Measurements from ENCODE around the gene WDR83.

DNA sequence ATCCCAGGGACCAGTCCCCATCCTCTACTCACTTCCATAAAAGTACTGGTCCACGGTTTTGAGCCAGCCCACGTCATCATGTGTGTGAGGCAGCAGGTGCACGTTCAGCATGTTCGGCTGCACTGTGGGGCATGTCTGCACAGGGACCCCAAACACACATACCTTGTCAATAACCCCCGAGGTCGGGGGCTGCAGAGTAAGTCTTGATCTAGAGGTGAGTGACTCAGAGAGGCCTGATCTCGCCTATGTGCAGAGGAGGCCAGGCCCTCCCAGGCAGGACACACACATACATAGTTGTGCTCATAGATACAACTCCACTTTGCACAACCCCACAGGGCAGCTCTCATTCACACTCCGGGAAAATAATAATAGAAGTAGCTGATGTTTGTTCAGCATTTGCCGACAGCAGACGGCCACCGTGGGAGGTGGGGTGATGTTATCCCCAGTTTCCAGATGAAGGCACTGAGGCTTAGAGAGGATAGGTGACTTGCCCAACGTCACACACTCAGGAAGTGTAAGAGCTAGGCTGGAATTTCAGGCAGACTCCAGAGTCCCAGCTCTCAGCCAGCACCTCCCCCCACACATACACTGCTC is 839 bp upstream of the WDR83 start:
- TF ChIP-seq ZBTB48 (tag by site-specific recombination; IDR thresholded peaks at IDR 0.05) = no peak
- TF ChIP-seq ZNF274 (IDR thresholded peaks at IDR 0.05; ENCODE audit: low read length) = no peak
- TF ChIP-seq ZNF274 (tag by site-specific recombination; IDR thresholded peaks at IDR 0.05; ENCODE audit: borderline replicate concordance) = no peak
- no peak for TF ChIP-seq KLF16 (tag by site-specific recombination; IDR thresholded peaks at IDR 0.05)
- no peak for TF ChIP-seq ZNF585B (tag by site-specific recombination; IDR thresholded peaks at IDR 0.05)
- no peak for TF ChIP-seq ZNF324 (tag by site-specific recombination; IDR thresholded peaks at IDR 0.05)
- TF ChIP-seq, protein P1, sequence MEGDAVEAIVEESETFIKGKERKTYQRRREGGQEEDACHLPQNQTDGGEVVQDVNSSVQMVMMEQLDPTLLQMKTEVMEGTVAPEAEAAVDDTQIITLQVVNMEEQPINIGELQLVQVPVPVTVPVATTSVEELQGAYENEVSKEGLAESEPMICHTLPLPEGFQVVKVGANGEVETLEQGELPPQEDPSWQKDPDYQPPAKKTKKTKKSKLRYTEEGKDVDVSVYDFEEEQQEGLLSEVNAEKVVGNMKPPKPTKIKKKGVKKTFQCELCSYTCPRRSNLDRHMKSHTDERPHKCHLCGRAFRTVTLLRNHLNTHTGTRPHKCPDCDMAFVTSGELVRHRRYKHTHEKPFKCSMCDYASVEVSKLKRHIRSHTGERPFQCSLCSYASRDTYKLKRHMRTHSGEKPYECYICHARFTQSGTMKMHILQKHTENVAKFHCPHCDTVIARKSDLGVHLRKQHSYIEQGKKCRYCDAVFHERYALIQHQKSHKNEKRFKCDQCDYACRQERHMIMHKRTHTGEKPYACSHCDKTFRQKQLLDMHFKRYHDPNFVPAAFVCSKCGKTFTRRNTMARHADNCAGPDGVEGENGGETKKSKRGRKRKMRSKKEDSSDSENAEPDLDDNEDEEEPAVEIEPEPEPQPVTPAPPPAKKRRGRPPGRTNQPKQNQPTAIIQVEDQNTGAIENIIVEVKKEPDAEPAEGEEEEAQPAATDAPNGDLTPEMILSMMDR (tag by site-specific recombination; IDR thresholded peaks at IDR 0.05) = no peak
- TF ChIP-seq ZBTB1 (tag by site-specific recombination; IDR thresholded peaks at IDR 0.05) = no peak
- TF ChIP-seq ZSCAN4 (tag by site-specific recombination; IDR thresholded peaks at IDR 0.05) = no peak
- TF ChIP-seq SCRT1 (tag by site-specific recombination; IDR thresholded peaks at IDR 0.05; ENCODE audit: borderline replicate concordance) = no peak
- TF ChIP-seq KLF1 (tag by site-specific recombination; IDR thresholded peaks at IDR 0.05) = no peak
- no peak for TF ChIP-seq RBAK (tag by site-specific recombination; IDR thresholded peaks at IDR 0.05)
- TF ChIP-seq ZNF624 (tag by site-specific recombination; IDR thresholded peaks at IDR 0.05) = no peak
- no peak for TF ChIP-seq ZBTB7A (tag by site-specific recombination; IDR thresholded peaks at IDR 0.05; ENCODE audit: low read depth)
- no peak for TF ChIP-seq TCF7L2 (IDR thresholded peaks at IDR 0.05; ENCODE audit: borderline replicate concordance, low read depth, low read length)

All from HEK293 (cell line).